ENCODE measurements around the gene ZRANB1.

ZRANB1 gene

DNA sequence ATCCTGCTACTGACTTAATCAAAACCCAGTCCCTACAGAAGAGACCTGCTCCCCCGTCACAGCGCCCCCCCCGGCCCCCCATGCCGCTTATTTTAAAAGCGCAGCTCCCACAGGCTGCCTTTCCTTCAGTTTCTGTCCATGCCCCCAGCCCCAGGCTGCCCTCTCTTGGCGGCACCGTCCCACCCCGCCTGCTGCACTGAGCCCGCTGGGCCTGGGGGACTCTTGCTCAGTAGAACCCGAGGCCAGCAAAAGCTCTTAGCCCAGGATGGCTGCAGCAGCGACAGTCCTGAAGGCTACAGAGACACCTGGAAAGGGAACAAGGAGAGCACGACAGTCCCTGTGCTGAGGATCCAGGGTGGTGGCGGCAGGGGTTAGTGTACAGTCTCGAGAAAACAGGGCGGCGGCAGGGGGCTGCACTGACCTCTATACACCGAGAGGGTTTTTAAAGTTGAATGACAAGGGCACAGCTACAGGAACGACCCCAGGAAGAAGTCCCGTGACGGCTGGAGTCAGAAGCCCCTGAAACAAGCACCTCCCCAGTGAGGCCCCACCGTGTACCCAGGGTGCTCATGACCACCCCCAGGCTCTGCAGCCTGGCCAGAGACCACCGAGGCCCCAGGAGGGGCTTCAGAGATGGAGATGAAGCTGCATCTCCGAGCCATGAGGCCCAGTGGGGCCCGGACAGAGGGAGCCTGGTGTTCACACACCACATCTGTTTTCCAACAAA is 54.4 kb downstream of the ZRANB1 start:
- DNase-seq, result no peak

DNA sequence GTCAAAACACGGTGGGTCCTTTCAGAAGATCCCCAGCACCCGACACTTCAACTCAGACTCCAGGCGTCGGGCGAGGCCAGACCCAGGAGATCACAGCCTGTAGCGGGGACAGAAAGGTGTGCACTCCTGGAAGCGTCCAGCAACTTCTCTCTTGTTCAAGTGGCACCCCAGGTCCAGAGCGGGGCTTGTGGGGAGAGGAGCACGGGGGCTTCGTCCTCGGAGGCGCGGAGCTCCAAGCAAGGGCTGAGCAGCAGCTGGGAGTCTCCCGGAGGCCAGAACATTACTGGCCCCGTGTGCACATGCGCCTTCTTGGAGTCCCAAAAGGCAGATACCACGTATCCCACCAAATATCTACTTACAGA is 54.9 kb downstream of the ZRANB1 start:
- no peak for DNase-seq

DNA sequence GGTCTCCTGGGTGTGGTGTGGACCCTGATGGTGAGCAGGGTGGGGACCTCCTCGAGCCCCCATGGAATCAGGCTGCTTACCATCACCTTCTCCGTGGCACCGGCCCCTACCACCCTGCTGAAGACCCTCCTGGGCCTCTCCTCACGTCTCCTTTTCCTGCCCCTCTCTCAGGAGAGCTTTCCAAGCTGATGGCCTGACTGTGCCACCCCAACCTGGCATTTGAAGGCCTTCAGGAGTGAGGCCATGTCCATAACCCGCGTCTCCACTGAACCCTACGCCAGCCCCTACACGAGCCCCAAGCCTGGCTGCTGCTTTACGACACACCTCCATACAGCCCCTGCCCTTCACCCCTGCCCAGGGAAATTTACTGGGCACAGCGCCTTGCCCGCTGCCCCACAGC is 55.4 kb downstream of the ZRANB1 start:
- DNase-seq, result no peak

GRCh38 chr10:124997771-124998623 is 56.1 kb downstream of the ZRANB1 start:
- no peak for DNase-seq

GRCh38 chr10:124998624-124999291 is 56.8 kb downstream of the ZRANB1 start:
- no peak for DNase-seq

GRCh38 chr10:124999433-125000365 is 57.8 kb downstream of the ZRANB1 start:
- no peak for DNase-seq

DNA sequence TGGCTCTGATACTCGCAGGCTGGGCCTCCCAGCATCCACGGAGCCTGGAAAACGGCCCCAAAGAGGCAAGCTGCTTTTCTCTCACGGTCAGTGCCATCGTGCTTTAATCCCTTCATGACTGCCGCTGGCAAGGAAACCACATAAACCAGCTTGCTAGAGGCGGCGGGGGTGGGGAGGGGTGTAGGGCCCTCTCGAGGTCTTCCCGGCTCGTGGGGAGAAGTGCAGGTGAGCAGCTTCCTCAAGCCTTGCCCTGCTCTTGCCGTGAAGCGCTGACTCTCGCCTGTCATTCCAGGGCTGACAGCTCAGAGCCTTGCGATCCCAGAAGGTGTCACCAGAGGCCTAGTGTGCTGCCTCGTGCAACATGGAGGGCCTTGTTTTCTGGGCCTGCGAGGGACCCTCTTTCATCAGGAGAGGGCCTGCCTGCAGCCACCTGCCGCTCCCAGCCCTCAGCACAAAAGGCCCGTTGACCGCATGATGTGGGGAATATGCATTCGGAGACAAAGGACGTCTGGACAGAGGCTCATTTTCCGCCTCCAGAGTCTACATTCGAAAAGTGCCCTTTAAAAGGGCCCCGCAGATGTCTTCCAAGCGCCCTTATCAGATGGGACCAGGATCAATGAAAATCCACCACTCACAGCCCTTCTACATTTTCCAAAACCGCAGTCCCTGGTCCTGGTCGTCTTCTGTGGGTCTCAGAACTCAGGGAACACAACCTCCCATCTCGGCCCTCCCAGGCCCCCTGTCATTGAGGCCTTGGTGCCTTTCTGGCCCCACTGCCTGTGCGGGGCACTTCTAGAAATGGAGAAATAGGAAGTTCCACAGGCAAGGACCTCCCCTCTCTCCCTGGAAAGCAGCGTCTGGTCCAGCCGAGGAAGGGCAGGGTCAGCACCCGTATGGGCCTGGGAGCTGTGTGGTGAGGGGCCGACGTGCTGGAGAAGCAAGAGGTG is 58.7 kb downstream of the ZRANB1 start:
- no peak for DNase-seq

- DNase-seq, result no peak
Observed at GRCh38 chr10:125001313-125002046, 59.6 kb downstream of the ZRANB1 start.

DNA sequence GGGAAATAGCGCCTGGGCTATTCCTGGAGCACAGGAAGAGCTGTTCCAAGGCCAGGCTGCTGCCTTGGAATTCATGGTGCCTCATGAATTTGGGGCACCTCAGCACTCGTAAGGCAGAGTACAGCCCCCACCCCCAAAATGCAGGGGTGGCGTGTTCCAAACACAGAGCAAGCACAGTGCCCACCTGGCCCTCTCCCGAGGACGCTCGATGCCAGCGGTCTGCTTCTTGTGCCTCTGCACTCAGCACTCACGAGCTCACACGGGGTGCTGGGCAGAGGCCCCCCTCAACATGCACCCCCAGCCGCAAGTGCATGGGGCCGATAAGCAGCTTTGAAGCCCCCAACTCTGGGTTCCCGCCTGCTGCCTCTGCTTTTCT is 60.1 kb downstream of the ZRANB1 start:
- DNase-seq, result no peak

- DNase-seq, result no peak
Observed at GRCh38 chr10:125002423-125003145, 60.7 kb downstream of the ZRANB1 start.

DNA sequence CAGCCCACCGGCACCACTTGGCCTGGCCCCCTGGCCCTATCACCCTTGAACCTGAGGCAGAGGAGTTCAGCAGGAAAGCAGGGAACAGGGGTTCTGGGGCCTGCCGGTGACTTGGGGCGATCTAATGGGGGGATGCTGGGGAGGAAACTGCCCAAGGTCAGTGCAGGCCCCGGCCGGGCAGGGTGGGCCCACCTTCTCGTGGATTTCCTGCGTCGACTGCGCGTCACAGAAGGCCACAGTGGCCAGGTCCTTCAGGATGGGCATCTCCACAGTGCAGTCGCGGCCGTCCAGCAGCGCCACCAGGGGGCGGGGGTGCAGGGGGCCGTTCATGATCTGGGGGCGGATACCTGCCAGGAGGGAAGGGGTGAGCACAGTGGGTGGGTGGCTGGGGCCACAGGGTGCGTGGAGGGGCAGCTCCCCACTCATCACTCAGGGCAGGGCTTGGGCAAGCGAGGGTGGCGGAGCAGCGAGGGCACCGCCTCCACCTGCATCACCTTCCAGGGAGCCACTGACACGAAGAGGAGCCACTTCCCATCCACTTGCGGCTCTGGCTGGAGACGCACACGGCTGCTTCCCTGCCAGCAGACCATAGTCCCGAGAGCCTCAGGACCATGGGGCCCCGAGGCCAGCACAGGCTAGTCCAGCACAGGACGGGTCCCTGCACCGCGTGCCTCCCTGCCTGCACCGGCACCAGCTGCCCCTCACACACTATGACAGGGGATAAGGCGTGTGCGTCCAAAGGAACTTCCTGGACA is 61.4 kb downstream of the ZRANB1 start:
- no peak for DNase-seq

GRCh38 chr10:125003901-125004467 is 62.1 kb downstream of the ZRANB1 start:
- DNase-seq, result no peak

- no peak for DNase-seq
Observed at GRCh38 chr10:125004571-125005311, 62.8 kb downstream of the ZRANB1 start.

GRCh38 chr10:125005312-125006187 is 63.6 kb downstream of the ZRANB1 start:
- no peak for DNase-seq

DNA sequence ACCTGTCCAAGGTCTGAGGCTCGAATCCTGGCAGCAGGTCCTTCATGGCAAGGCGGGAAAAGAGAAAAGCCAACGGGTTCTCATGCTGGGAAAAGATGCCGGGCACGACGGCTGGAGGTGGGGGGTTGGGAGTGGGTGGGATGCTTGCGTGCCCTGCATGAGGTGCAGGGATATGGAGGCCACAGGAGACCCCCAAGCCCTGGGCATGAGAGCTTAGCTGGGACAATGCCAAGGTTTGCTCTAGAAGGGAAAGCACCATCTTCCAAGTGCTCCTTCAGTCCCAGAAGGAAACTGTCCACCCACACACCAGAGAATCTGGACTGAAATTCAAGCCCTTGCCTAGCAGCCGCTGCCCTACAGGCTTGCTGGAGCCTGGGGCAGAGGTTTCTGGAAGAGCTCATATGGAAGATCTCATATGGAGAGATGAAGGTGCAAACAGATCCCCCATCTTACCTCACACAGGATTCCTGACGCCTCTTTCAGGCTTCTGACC is 64.3 kb downstream of the ZRANB1 start:
- DNase-seq, result no peak

DNA sequence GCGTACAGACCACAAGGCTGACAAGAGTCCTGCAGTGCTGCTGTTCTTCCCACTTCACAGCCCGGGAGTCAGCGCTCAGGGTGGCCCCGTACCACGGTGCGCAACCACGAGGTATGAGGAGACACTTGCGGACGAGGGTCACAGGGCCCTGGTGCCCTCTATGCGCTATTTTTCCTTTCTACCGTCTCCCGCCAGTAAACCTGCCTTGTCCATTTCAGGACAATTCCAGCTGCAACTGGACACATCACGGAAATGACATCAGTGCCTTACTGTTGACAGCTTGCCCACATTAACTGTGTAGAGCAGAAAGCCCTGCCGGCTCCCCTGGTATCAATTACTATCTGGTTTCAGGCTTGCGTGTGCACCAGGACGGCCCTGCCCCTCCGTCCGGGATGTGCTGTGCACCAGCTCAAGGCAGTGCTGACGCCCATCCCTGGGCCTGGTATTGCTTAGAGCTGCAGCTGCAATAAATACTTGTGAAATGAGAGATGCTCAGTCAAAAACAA is 65.1 kb downstream of the ZRANB1 start:
- no peak for DNase-seq

GRCh38 chr10:125007436-125007835 is 65.5 kb downstream of the ZRANB1 start:
- DNase-seq, result no peak
